Loucy (cell line): ENCODE measurements around the gene BMAL1.

Source experiments
- CTCF ChIP-seq: fragments of 200-600 bp; sonication (generic); conservative IDR thresholded peaks from 2 replicates; pipeline ENCODE4 v1.5.1; 2014; ENCODE audit warnings: mild to moderate bottlenecking, antibody characterized with exemption, low read length
- EZH2phosphoT487 ChIP-seq: fragments of 200-600 bp; IDR thresholded peaks from 2 replicates; pipeline ENCODE4 v1.6.1; 2018; ENCODE audit warnings: antibody characterized with exemption, mild to moderate bottlenecking, moderate library complexity, borderline replicate concordance

- TF ChIP-seq CTCF: no peak
- TF ChIP-seq EZH2phosphoT487: no peak
Observed at GRCh38 chr11:13256216-13256615, 21.4 kb upstream of the BMAL1 start.
